ENCODE results near the gene ANKRD33B.

ANKRD33B gene

DNA sequence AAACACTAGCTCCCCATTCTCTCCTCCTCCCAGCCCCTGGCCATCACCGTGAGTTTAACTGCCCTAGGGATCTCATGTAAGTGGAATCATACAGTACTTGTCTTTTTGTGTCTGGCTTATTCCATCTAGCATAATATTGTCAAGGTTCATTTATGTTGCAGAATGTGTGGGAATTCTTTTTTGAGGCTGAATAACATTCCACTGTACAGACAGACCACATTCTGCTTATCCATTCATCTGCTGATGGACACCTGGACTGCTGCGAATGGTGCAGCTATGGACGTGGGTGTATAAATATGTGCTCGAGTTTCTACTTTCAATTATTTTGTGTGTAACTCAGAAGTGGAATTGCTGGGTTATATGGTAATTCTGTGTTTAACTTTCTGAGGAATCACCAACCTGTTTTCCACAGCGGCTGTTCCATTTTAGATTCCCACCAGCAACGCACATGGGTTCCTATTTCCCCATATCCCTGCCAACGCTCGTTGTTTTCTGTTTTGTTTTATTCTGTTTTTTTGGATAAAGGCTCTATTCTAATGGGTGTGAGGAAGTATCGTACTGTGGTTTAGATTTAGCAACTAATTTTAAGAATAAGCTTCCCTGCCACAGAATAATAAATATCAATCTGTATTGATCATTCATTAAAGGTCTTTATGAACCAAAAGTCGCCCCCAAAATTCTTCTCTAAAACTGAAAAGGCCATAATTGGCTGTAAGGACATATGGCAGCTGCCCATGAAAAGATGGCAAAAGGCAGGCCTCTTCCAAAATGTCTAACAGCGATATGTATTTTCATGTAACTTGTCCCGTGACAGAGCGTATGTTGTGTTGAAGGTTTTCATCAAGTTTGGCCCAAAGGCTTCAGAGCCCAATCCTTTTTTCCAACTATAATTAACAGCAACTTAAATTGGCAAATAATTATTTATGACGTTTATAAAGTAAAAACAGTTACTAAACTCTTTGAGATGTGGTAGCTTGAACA is 126.9 kb downstream of the ANKRD33B start:
- Histone ChIP-seq H3K36me3 (ENCODE audit: insufficient read depth, low read length) (no peaks in the 10 kb centered on the region; the same call in 1 of the 2 replicates), H3K9ac (ENCODE audit: low read depth, low read length) (no peak overlapping the region), H3K4me1 (ENCODE audit: insufficient read depth, low read length) (peaks cover 16% of the 10 kb centered on the region), H3K9me3 (ENCODE audit: control insufficient read depth, insufficient read depth, low read length) (no peaks in the 10 kb centered on the region)

GRCh38 chr5:10691826-10692785 is 128.2 kb downstream of the ANKRD33B start:
- H3K4me1 ChIP-seq (ENCODE audit: insufficient read depth, low read length) = peaks cover 20% of the 10 kb centered on the region
- no peaks in the 10 kb centered on the region; the same call in 1 of the 2 replicates for H3K36me3 ChIP-seq (ENCODE audit: insufficient read depth, low read length)
- H3K9ac ChIP-seq (ENCODE audit: low read depth, low read length) = no peak overlapping the region
- H3K9me3 ChIP-seq (ENCODE audit: control insufficient read depth, insufficient read depth, low read length) = no peaks in the 10 kb centered on the region

- Histone ChIP-seq H3K9ac (ENCODE audit: low read depth, low read length) (no peak overlapping the region), H3K4me1 (ENCODE audit: insufficient read depth, low read length) (peaks cover 23% of the 10 kb centered on the region), H3K9me3 (ENCODE audit: control insufficient read depth, insufficient read depth, low read length) (no peaks in the 10 kb centered on the region), H3K36me3 (ENCODE audit: insufficient read depth, low read length) (no peaks in the 10 kb centered on the region)
These were observed 131.3 kb downstream of the ANKRD33B start for GRCh38 chr5:10695055-10695649.

- Histone ChIP-seq H3K9ac (ENCODE audit: low read depth, low read length) (no peak overlapping the region), H3K9me3 (ENCODE audit: control insufficient read depth, insufficient read depth, low read length) (no peaks in the 10 kb centered on the region), H3K36me3 (ENCODE audit: insufficient read depth, low read length) (no peaks in the 10 kb centered on the region), H3K4me1 (ENCODE audit: insufficient read depth, low read length) (peaks cover 31% of the 10 kb centered on the region)
These were observed 132.1 kb downstream of the ANKRD33B start for GRCh38 chr5:10695759-10696543.

DNA sequence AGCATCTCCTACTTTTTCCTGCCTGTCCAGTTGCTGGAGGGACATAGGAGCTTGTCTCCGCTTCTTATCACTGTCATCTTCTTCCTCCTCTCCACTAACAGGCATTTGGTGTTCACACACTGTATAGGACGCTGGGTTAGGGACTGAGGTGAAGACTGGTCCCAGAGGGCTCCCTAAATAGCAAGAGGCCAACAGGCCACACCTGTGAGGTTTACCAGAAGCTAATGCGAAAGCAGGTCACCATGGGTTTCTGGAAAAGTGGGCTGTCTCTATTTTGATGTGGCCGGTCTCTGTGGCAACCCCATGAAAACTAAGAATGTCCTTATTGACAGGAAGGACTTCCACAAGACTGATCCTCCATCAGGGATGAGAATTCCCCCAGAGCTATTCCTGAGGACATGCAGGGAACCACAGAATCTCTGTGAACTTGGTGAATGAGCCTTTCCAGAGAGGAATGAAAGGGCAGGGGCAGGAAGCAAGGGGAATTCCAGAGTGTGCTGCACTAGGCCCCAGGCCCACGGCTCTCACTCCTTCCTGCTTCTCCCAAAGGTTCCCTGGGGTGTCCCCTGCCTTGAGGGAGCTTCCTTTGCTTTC is 135.5 kb downstream of the ANKRD33B start:
- Histone ChIP-seq H3K36me3 (ENCODE audit: insufficient read depth, low read length) (no peaks in the 10 kb centered on the region), H3K9ac (ENCODE audit: low read depth, low read length) (no peak overlapping the region), H3K9me3 (ENCODE audit: control insufficient read depth, insufficient read depth, low read length) (no peaks in the 10 kb centered on the region), H3K4me1 (ENCODE audit: insufficient read depth, low read length) (peaks cover 42% of the 10 kb centered on the region)

DNA sequence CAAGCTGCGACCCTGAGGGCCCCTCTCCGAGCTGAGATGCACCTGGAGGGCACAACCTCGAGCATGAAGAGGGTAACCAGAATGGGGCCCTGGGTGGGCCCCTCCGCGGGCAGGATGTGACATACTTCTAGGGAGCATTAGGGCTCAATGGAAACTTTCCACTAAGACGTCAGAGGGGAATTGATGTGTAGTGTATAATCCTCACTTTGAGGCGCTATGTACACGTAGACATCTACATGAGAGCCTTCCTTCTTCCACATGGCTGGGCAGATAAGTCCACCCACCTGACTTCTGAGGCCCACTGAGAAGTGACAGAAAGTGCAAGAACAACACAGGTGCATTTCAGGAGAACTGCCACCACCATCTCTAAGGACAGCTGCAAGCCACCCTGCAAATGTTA is 136.1 kb downstream of the ANKRD33B start:
- H3K9me3 ChIP-seq (ENCODE audit: control insufficient read depth, insufficient read depth, low read length) = no peaks in the 10 kb centered on the region
- H3K4me1 ChIP-seq (ENCODE audit: insufficient read depth, low read length) = peaks cover 47% of the 10 kb centered on the region
- H3K9ac ChIP-seq (ENCODE audit: low read depth, low read length) = no peak overlapping the region
- H3K36me3 ChIP-seq (ENCODE audit: insufficient read depth, low read length) = no peaks in the 10 kb centered on the region

- Histone ChIP-seq H3K4me1 (ENCODE audit: insufficient read depth, low read length) (peaks cover 50% of the 10 kb centered on the region), H3K9ac (ENCODE audit: low read depth, low read length) (no peak overlapping the region), H3K9me3 (ENCODE audit: control insufficient read depth, insufficient read depth, low read length) (no peaks in the 10 kb centered on the region), H3K36me3 (ENCODE audit: insufficient read depth, low read length) (no peaks in the 10 kb centered on the region)
These were observed 136.6 kb downstream of the ANKRD33B start for GRCh38 chr5:10700516-10700915.

DNA sequence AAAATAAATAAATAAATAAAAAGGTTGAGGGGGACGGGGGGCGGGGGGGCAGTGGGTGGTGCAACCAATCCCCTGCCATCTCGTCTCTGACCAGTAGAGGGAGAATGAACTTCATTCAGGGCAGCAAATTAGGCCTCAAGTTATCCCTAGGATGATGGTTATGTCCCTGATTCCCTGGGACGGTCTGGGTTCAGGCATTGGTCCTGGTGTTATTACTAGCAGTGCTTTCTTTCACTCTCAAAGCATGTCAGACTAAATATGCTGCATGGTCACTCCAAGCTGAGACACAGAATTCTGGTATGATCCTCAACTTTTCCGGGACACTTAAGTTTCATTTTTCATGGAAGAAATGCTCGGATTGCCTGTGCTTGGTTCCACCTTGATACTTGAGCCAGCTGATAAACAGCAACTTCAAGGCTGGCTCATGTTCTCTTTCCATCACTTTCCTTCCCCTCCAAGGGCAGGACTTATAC is 137.7 kb downstream of the ANKRD33B start:
- H3K9ac ChIP-seq (ENCODE audit: low read depth, low read length) = no peak overlapping the region
- peaks cover 54% of the 10 kb centered on the region for H3K4me1 ChIP-seq (ENCODE audit: insufficient read depth, low read length)
- no peaks in the 10 kb centered on the region for H3K36me3 ChIP-seq (ENCODE audit: insufficient read depth, low read length)
- H3K9me3 ChIP-seq (ENCODE audit: control insufficient read depth, insufficient read depth, low read length) = no peaks in the 10 kb centered on the region

DNA sequence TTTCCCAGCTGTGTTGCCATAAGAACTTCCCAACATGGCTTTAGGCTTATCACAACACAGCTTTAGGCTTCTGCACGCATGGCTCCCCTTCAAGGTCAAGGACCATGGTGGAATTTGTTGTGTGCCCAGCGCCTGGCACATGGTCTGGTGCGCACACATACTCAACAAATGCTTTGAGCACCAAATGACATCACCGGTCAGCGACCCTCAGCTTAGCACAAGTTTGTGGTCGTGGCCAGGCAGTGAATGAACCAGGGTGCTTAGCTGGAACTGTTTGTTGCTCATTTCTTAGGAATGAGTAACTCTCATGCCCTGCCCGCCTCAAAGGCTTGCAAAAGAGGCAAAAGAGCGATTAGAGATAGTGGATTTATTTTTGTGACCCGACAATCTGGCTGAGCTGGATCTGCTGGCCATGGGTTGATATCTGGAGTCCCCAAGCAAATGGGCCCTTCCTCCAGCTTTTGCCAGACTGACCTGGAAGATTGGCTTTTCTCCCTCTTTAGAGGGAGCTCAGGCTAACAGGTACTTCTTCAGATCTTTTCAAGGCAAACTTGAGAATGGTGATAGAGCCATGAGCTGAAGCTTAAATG is 138.3 kb downstream of the ANKRD33B start:
- Histone ChIP-seq H3K9ac (ENCODE audit: low read depth, low read length) (no peak overlapping the region), H3K36me3 (ENCODE audit: insufficient read depth, low read length) (no peaks in the 10 kb centered on the region), H3K9me3 (ENCODE audit: control insufficient read depth, insufficient read depth, low read length) (no peaks in the 10 kb centered on the region), H3K4me1 (ENCODE audit: insufficient read depth, low read length) (peaks cover 58% of the 10 kb centered on the region)

DNA sequence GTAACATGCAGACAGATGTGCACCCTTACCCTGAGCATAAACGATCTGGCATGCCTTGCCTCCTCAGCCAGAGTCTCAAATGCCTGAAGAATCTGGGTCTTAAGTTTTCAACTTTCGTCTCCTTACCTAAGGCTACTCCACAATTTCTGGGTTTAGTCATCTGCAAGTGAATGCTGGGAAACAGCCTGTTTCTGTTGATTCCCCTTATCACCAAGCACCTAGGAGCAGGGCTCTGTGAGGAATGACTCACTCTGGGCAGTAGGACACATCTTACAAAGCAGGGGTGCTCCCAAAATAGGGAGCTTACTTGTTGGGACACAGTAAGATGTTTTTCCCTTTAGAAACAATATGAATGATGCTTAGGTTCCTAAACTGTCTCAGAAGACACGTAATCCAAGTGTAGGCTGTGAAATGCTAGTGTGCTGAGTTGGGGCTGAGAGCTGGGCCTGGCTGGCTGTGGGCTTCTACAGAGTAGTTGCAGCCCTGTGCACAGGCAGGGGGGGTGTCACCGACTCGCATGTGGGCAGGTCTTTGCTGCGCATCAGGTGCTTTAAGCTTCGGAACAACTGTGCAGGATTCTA is 139.1 kb downstream of the ANKRD33B start:
- no peaks in the 10 kb centered on the region for H3K36me3 ChIP-seq (ENCODE audit: insufficient read depth, low read length)
- no peak overlapping the region for H3K9ac ChIP-seq (ENCODE audit: low read depth, low read length)
- H3K4me1 ChIP-seq (ENCODE audit: insufficient read depth, low read length) = peaks cover 58% of the 10 kb centered on the region
- H3K9me3 ChIP-seq (ENCODE audit: control insufficient read depth, insufficient read depth, low read length) = no peaks in the 10 kb centered on the region

DNA sequence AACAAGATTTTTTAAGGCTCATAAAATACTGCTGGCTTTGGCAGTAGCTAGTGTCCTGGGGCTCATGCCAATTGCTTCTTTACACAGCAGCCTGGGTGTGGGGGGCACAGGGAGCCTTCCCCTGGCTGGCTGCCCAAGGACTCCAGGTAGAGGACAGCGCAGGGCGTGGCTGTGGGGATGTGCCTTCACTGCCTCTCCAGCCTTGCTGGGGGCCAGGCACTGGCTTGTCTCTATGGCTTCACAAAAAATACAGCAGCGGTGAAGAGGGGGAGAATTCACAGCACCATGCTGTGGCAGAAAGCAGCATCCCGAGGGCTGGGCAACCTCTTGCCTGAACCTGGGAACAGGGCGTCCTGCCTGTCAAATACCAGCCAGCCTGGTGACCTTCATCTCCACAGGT is 139.8 kb downstream of the ANKRD33B start:
- Histone ChIP-seq H3K9ac (ENCODE audit: low read depth, low read length) (no peak overlapping the region), H3K9me3 (ENCODE audit: control insufficient read depth, insufficient read depth, low read length) (no peaks in the 10 kb centered on the region), H3K36me3 (ENCODE audit: insufficient read depth, low read length) (no peaks in the 10 kb centered on the region), H3K4me1 (ENCODE audit: insufficient read depth, low read length) (peaks cover 58% of the 10 kb centered on the region)

DNA sequence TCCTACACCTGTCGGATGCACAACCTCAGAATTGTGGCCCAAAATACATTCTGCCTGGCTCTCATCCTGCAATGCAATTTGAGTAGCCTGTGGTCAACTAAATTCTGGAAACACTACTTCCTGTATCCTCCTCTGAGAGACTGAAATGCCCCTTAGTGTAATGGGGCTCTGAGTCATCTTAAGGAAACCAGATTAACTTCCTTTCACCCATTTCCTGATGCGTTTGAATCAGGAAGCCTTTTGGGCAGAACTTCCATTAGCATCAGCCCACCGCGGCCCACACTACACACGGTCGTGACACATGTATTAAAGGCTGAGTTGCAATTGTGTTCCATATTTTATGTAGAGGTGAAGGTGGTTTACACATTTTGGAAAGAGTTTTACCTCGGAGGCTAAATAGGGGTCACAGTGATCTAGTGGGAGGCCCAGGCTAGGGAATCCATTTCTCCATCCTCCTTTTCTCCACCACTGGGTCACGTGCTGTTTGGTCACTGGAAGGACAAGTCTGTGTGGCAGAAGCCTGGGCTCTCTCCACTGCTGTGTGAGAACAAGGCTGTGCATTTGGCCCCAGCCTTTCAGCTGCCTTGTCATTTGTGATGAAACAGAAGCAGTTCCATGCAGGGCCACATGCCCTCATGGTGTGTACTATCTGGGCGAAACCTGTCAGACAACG is 141.2 kb downstream of the ANKRD33B start:
- Histone ChIP-seq H3K4me1 (ENCODE audit: insufficient read depth, low read length) (peaks cover 60% of the 10 kb centered on the region), H3K9ac (ENCODE audit: low read depth, low read length) (no peak overlapping the region), H3K9me3 (ENCODE audit: control insufficient read depth, insufficient read depth, low read length) (no peaks in the 10 kb centered on the region), H3K36me3 (ENCODE audit: insufficient read depth, low read length) (no peaks in the 10 kb centered on the region)

All from ES-I3 (cell line).